ENCODE results near the gene HDAC11. TPM values are rescaled to one million over a fixed set of nuclear protein-coding genes. Genes with fewer than 3 reads are reported as not detected.

Gene HDAC11
- polyA plus RNA-seq, 1 donor (not counting 4 experiments of a cell fraction or from before 2014, with no cell fraction given) = 12.6 TPM

DNA sequence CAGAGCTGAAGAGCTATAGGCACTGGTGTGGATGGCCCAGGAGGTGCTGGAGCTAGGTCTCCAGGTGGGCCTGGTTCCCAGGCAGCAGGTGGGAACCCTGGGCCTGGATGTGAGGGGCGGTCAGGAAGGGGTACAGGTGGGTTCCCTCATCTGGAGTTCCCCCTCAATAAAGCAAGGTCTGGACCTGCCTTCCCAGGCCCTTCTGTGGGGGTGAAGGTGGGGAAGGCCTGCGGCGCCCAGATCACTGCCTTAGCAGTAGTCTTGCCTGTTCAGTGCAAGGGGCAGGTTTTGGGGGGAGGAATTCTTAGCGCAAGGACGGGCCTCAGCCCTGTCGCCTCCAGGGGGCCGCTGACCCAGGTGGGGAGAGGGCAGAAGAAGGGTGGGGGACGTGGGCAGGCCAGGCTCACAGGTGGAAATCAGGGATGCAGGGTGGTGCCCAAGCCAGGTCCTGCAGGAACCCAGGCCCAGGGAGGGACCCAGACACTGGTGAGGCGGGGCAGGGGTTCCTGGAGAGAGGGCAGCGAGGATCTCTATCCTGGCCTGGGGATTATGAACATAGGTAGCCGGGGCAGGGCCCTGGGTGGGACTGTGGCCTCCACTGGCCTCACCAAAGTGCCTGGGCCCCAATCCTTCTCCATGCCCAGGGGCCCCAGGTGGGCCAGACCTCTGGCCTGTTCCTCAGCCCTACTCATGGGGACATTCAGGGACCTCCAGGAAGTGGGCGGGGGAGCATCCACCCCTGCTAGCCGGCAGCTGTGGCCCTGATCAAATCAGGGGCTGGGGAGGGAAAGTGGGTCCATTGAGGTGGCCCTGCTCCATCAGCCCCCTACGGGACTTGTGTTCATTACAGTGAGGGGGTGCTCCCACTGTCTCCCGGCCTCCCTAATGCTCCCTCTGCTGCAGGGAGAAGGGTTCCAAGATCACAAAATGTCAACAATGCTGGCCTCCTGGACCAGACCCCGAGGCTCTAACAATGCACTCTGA, 25.3 kb downstream of the HDAC11 start:
- no peak overlapping the region for H3K4me2 ChIP-seq (ENCODE audit: control insufficient read depth, extremely low read depth, insufficient read depth, low read depth, low read length)
- dilution Hi-C loops (cut with MboI; ENCODE audit: extremely low pct_ligation_motif_present, low sequenced_read_pairs) = no loop called here

DNA sequence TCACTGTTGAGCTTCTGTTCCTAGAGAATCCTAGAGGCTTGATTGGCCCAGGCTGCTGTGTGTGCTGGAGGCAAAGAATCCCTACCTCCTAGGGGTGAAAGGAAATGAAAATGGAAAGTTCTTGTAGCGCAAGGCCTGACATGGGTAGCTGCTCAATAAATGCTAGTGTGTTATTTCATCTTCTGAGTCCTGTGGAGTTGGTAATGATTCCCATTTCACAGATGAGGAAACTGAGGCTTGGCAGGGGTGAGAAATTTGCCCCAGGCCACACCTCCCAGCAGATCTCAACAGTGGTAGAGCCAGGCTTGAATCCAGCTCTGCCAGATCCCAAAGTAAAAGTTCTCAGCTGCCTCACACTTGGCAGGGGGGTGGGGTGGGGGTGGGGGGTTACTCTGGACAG, 26.1 kb downstream of the HDAC11 start:
- Histone ChIP-seq H3K27me3 (ENCODE audit: control insufficient read depth, extremely low read depth, insufficient read depth, low read length) (no peaks in the 10 kb centered on the region), H3K9me1 (ENCODE audit: control insufficient read depth, extremely low read depth, insufficient read depth, low read length) (no peaks in the 10 kb centered on the region), H3K27ac (ENCODE audit: control insufficient read depth, insufficient read depth, low read length) (no peak overlapping the region), H3K9me3 (ENCODE audit: control insufficient read depth, low read depth, low read length) (no peaks in the 10 kb centered on the region), H4K20me1 (ENCODE audit: control insufficient read depth, extremely low read depth, insufficient read depth, low read length) (no peaks in the 10 kb centered on the region), H3K79me2 (ENCODE audit: control insufficient read depth, insufficient read depth, low read length) (no peaks in the 10 kb centered on the region), H2AFZ (ENCODE audit: control insufficient read depth, low read length) (no peak overlapping the region), H3K4me1 (ENCODE audit: control insufficient read depth, extremely low read depth, insufficient read depth, low read length) (peaks cover 16% of the 10 kb centered on the region), H3K9ac (ENCODE audit: control insufficient read depth, extremely low read depth, insufficient read depth, low read length) (no peak overlapping the region), H3K4me3 (ENCODE audit: control insufficient read depth in 2 of 3, extremely low read depth in 1 of 3, insufficient read depth in 2 of 3, low read depth in 1 of 3, low read length in 3 of 3) (no peak overlapping the region), H3K36me3 (ENCODE audit: control insufficient read depth in 2 of 2, extremely low read depth in 1 of 2, insufficient read depth in 2 of 2, low read length in 2 of 2) (no peaks in the 10 kb centered on the region), H3K4me2 (ENCODE audit: control insufficient read depth, extremely low read depth, insufficient read depth, low read depth, low read length) (no peak overlapping the region)
- TF ChIP-seq, protein P1, sequence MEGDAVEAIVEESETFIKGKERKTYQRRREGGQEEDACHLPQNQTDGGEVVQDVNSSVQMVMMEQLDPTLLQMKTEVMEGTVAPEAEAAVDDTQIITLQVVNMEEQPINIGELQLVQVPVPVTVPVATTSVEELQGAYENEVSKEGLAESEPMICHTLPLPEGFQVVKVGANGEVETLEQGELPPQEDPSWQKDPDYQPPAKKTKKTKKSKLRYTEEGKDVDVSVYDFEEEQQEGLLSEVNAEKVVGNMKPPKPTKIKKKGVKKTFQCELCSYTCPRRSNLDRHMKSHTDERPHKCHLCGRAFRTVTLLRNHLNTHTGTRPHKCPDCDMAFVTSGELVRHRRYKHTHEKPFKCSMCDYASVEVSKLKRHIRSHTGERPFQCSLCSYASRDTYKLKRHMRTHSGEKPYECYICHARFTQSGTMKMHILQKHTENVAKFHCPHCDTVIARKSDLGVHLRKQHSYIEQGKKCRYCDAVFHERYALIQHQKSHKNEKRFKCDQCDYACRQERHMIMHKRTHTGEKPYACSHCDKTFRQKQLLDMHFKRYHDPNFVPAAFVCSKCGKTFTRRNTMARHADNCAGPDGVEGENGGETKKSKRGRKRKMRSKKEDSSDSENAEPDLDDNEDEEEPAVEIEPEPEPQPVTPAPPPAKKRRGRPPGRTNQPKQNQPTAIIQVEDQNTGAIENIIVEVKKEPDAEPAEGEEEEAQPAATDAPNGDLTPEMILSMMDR (optimal IDR thresholded peaks at IDR 0.05 in 1 of 3, IDR thresholded peaks at IDR 0.05 in 1 of 3, conservative IDR thresholded peaks at IDR 0.05 in 1 of 3; ENCODE audit: extremely low read depth in 1 of 3, insufficient read depth in 2 of 3, low read length in 3 of 3) = no peak
- no peak for TF ChIP-seq EZH2 (IDR thresholded peaks at IDR 0.05; ENCODE audit: low read length)
- dilution Hi-C loops (cut with MboI; ENCODE audit: extremely low pct_ligation_motif_present, low sequenced_read_pairs) = no loop called here
- FAIRE-seq = no peak
- no peak for DNase-seq (ENCODE audit: low read depth, low spot score)

More for the DNA sequence above, 25.3 kb downstream of the HDAC11 start:
- FAIRE-seq (no peak), DNase-seq (ENCODE audit: low read depth, low spot score) (no peak)
- peaks cover 19% of the 10 kb centered on the region for H3K4me1 ChIP-seq (ENCODE audit: control insufficient read depth, extremely low read depth, insufficient read depth, low read length)
- TF ChIP-seq EZH2 (IDR thresholded peaks at IDR 0.05; ENCODE audit: low read length) = no peak
- TF ChIP-seq, protein P1 (optimal IDR thresholded peaks at IDR 0.05 in 1 of 3, IDR thresholded peaks at IDR 0.05 in 1 of 3, conservative IDR thresholded peaks at IDR 0.05 in 1 of 3; ENCODE audit: extremely low read depth in 1 of 3, insufficient read depth in 2 of 3, low read length in 3 of 3) = no peak
- H3K36me3 ChIP-seq (ENCODE audit: control insufficient read depth in 2 of 2, extremely low read depth in 1 of 2, insufficient read depth in 2 of 2, low read length in 2 of 2) = no peaks in the 10 kb centered on the region
- no peak overlapping the region for H3K9ac ChIP-seq (ENCODE audit: control insufficient read depth, extremely low read depth, insufficient read depth, low read length)
- no peaks in the 10 kb centered on the region for H3K79me2 ChIP-seq (ENCODE audit: control insufficient read depth, insufficient read depth, low read length)
- H3K4me3 ChIP-seq (ENCODE audit: control insufficient read depth in 2 of 3, extremely low read depth in 1 of 3, insufficient read depth in 2 of 3, low read depth in 1 of 3, low read length in 3 of 3) = no peak overlapping the region
- no peaks in the 10 kb centered on the region for H4K20me1 ChIP-seq (ENCODE audit: control insufficient read depth, extremely low read depth, insufficient read depth, low read length)
- H3K27ac ChIP-seq (ENCODE audit: control insufficient read depth, insufficient read depth, low read length) = no peak overlapping the region
- H3K27me3 ChIP-seq (ENCODE audit: control insufficient read depth, extremely low read depth, insufficient read depth, low read length) = no peaks in the 10 kb centered on the region
- no peaks in the 10 kb centered on the region for H3K9me1 ChIP-seq (ENCODE audit: control insufficient read depth, extremely low read depth, insufficient read depth, low read length)
- H2AFZ ChIP-seq (ENCODE audit: control insufficient read depth, low read length) = no peak overlapping the region
- H3K9me3 ChIP-seq (ENCODE audit: control insufficient read depth, low read depth, low read length) = no peaks in the 10 kb centered on the region
